C4-2B (cell line): ENCODE results near the gene SCMH1.

Experiments
- ZFX ChIP-seq: fragments of 450-650 bp; IDR thresholded peaks from 2 replicates; pipeline ENCODE4 v1.6.1; 2017
- TF ChIP-seq, protein P1 (sequence below): fragments of 450-650 bp; conservative IDR thresholded peaks from 2 replicates; pipeline ENCODE4 v1.5.1; 2017; ENCODE audit warnings: mild to moderate bottlenecking

- TF ChIP-seq, protein P1, sequence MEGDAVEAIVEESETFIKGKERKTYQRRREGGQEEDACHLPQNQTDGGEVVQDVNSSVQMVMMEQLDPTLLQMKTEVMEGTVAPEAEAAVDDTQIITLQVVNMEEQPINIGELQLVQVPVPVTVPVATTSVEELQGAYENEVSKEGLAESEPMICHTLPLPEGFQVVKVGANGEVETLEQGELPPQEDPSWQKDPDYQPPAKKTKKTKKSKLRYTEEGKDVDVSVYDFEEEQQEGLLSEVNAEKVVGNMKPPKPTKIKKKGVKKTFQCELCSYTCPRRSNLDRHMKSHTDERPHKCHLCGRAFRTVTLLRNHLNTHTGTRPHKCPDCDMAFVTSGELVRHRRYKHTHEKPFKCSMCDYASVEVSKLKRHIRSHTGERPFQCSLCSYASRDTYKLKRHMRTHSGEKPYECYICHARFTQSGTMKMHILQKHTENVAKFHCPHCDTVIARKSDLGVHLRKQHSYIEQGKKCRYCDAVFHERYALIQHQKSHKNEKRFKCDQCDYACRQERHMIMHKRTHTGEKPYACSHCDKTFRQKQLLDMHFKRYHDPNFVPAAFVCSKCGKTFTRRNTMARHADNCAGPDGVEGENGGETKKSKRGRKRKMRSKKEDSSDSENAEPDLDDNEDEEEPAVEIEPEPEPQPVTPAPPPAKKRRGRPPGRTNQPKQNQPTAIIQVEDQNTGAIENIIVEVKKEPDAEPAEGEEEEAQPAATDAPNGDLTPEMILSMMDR: no peak
- no peak for TF ChIP-seq ZFX
These were observed 35.4 kb upstream of the SCMH1 start for GRCh38 chr1:41277371-41277975.
